KBM-7 (cell line): ENCODE measurements around the gene SHE.
"Not testable (repeated sequence)": the region's sequence is repeated elsewhere in the genome, so short reads cannot be mapped to it uniquely, and the experiment has no call there.

Source experiments
- DNase-seq: peaks from one replicate; pipeline ENCODE4 v3.0.0-alpha.2; 2015
- in situ Hi-C: fragments of 300-500 bp; cut with MboI; formaldehyde crosslinking; loops from 2 replicates; pipeline ENCODE4 v1.14.3; 2020; ENCODE audit warnings: low sequenced_read_pairs, low pct_unique_long_range_greater_than_20kb, mixed read lengths

Gene SHE

GRCh38 chr1:154502066-154502743 is at the start of gene SHE, which contains the start of gene TDRD10:
Gene SHE, minus strand, starts transcription at chr1:154502412. Its CDS starts 386 bp downstream, at chr1:154502026.
Gene TDRD10, plus strand, starts transcription at chr1:154502219. Its CDS starts 4,685 bp downstream, at chr1:154506904.
- no peak for DNase-seq
- in situ Hi-C loops, result no loop called here

- no peak for DNase-seq
- in situ Hi-C loops, result no loop called here
Observed at GRCh38 chr1:154551474-154551873, 49.3 kb upstream of the SHE start.

- in situ Hi-C loops, result no loop called here
- DNase-seq, result no peak
Observed at GRCh38 chr1:154550657-154551056, 48.4 kb upstream of the SHE start.

- no peak for DNase-seq
- in situ Hi-C loops, result no loop called here
Observed at GRCh38 chr1:154550070-154550469, 47.9 kb upstream of the SHE start.

GRCh38 chr1:154549202-154549770 is 47.1 kb upstream of the SHE start:
- in situ Hi-C loops, result no loop called here
- DNase-seq, result no peak

GRCh38 chr1:154548028-154548427 is 45.8 kb upstream of the SHE start:
- in situ Hi-C loops, result no loop called here
- no peak for DNase-seq

GRCh38 chr1:154547105-154547732 is 45.0 kb upstream of the SHE start:
- in situ Hi-C loops, result no loop called here
- no peak for DNase-seq

GRCh38 chr1:154546264-154547063 is 44.3 kb upstream of the SHE start:
- peak; percentile 73 for DNase-seq
- in situ Hi-C loops, result no loop called here

GRCh38 chr1:154541231-154541630 is 39.0 kb upstream of the SHE start:
- in situ Hi-C loops, result no loop called here

GRCh38 chr1:154539486-154540483 is 37.6 kb upstream of the SHE start:
- in situ Hi-C loops, result no loop called here
- no peak for DNase-seq

More at GRCh38 chr1:154541231-154541630, 39.0 kb upstream of the SHE start:
- DNase-seq, result no peak

GRCh38 chr1:154536570-154536969 is 34.4 kb upstream of the SHE start:
- no peak for DNase-seq
- in situ Hi-C loops, result no loop called here

GRCh38 chr1:154533952-154534844 is 32.0 kb upstream of the SHE start:
- in situ Hi-C loops, result no loop called here
- DNase-seq, result no peak

- in situ Hi-C loops, DNase-seq: not testable (repeated sequence)
Observed at GRCh38 chr1:154531950-154532349, 29.7 kb upstream of the SHE start.

GRCh38 chr1:154529308-154529707 is 27.1 kb upstream of the SHE start:
- in situ Hi-C loops, result no loop called here
- DNase-seq, result no peak

GRCh38 chr1:154527192-154527591 is 25.0 kb upstream of the SHE start:
- no peak for DNase-seq
- in situ Hi-C loops, result no loop called here

- in situ Hi-C loops, result no loop called here
- no peak for DNase-seq
Observed at GRCh38 chr1:154524881-154525280, 22.7 kb upstream of the SHE start.

GRCh38 chr1:154521695-154522094 is 19.5 kb upstream of the SHE start:
- in situ Hi-C loops, result no loop called here
- no peak for DNase-seq

GRCh38 chr1:154520333-154520732 is 18.1 kb upstream of the SHE start:
- no peak for DNase-seq
- in situ Hi-C loops, result no loop called here
